Stimulated activated CD8-positive, alpha-beta memory T cell treated with anti-CD3 and anti-CD28 coated beads, Interleukin-15, amount 100 ng/mL, for 4 hours (primary cell): Measurements from ENCODE around the gene RPL23.

Source experiments
- DNase-seq, 2 donors: peaks; one replicate each; pipeline ENCODE4 v3.0.0-alpha.2; 2020; ENCODE audit warnings: low read depth in 2 of 2

Gene RPL23

GRCh38 chr17:38798614-38799500 lies 54.7 kb downstream of the RPL23 start:
- DNase-seq = peak; percentile 16 to 22
